Left hindlimb (tissue), 1 donor: Measurements from ENCODE around the gene YLPM1.

Experiments
- DNase-seq: peaks from one replicate; pipeline ENCODE4 v3.0.0-alpha.2; 2018

Gene YLPM1

GRCh38 chr14:74875204-74875603 is 112.1 kb downstream of the YLPM1 start:
- no peak for DNase-seq

GRCh38 chr14:74875941-74876913 is 113.1 kb downstream of the YLPM1 start, which contains the start of gene PROX2:
Gene PROX2 (minus strand): TSS chr14:74876145. CDS start chr14:74863834, 12,311 bp downstream.
- DNase-seq: peak; percentile 29

GRCh38 chr14:74879427-74880182 is 116.5 kb downstream of the YLPM1 start:
- DNase-seq: no peak

GRCh38 chr14:74881431-74882102 is 118.5 kb downstream of the YLPM1 start, which contains the start of gene DLST:
Gene DLST (plus strand): TSS chr14:74881916. CDS start chr14:74881954, 38 bp downstream.
- peak; percentile 89 for DNase-seq

- DNase-seq: no peak
Observed at GRCh38 chr14:74882103-74882920, 119.2 kb downstream of the YLPM1 start.
